SK-N-SH (cell line): Measurements from ENCODE around the gene DNAH10.

ENCODE experiments used
- CTCF ChIP-seq: fragments of 200-600 bp; sonication (generic); IDR thresholded peaks from 2 replicates; pipeline ENCODE4 v1.6.1; 2017; ENCODE audit warnings: antibody characterized with exemption, mild to moderate bottlenecking, moderate library complexity
- JUND ChIP-seq: IDR thresholded peaks from 2 replicates; pipeline ENCODE4 v1.4.0; 2012
- POLR2AphosphoS5 ChIP-seq: IDR thresholded peaks from 2 replicates; pipeline ENCODE4 v1.6.1; 2012; ENCODE audit warnings: low read depth, low read length
- SIN3A ChIP-seq: IDR thresholded peaks from 2 replicates; pipeline ENCODE4 v1.6.1; 2012; ENCODE audit warnings: low read depth, mild to moderate bottlenecking, low read length, moderate library complexity, borderline replicate concordance

- no peak for TF ChIP-seq JUND
- no peak for TF ChIP-seq CTCF
- no peak for TF ChIP-seq SIN3A
- no peak for TF ChIP-seq POLR2AphosphoS5
These were observed 96.1 kb downstream of the DNAH10 start for GRCh38 chr12:123858176-123858575.
